HK-2 (cell line): Measurements from ENCODE around the gene FES.
A peak's percentile ranks its signal among the peaks of the same experiment; 100 is the strongest.
"Not testable (repeated sequence)": the region's sequence is repeated elsewhere in the genome, so short reads cannot be mapped to it uniquely, and the experiment has no call there.

ENCODE experiments used
- DNase-seq: peaks from one replicate; pipeline ENCODE4 v3.0.0-alpha.2; 2018; ENCODE audit not compliant: unreplicated experiment

The FES gene

GRCh38 chr15:90883976-90884718 is at the start of gene FES:
Gene FES (plus strand): TSS chr15:90884504. CDS start chr15:90885046, 542 bp downstream.
- DNase-seq: no peak

DNA sequence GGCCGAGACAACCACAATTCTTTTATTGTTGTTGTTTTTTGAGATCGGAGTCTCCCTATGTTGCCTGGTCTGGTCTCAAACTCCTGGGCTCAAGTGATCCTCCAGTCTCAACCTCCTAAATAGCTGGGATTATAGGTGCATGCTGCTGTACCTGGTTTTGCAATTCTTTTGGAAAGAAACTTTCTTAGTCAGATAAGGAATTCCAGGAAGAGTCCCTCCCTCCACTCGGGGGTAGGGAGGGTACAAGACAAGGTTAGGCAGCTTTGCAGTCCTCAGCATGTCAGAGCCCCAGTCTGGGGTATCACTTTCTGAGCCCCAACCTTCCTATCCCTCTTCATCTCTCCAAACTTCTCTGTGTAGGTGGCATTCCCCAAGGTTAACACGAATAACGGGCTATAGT is 49.7 kb upstream of the FES start:
- DNase-seq: no peak

GRCh38 chr15:90836296-90836871 is 47.9 kb upstream of the FES start:
- no peak for DNase-seq

- DNase-seq: no peak
Measured at GRCh38 chr15:90837094-90837493, 47.2 kb upstream of the FES start.

- no peak for DNase-seq
Measured at GRCh38 chr15:90838139-90838538, 46.2 kb upstream of the FES start.

GRCh38 chr15:90838544-90838943 is 45.8 kb upstream of the FES start:
- DNase-seq: no peak

- DNase-seq: no peak
Measured at GRCh38 chr15:90839187-90840071, 44.9 kb upstream of the FES start.

DNA sequence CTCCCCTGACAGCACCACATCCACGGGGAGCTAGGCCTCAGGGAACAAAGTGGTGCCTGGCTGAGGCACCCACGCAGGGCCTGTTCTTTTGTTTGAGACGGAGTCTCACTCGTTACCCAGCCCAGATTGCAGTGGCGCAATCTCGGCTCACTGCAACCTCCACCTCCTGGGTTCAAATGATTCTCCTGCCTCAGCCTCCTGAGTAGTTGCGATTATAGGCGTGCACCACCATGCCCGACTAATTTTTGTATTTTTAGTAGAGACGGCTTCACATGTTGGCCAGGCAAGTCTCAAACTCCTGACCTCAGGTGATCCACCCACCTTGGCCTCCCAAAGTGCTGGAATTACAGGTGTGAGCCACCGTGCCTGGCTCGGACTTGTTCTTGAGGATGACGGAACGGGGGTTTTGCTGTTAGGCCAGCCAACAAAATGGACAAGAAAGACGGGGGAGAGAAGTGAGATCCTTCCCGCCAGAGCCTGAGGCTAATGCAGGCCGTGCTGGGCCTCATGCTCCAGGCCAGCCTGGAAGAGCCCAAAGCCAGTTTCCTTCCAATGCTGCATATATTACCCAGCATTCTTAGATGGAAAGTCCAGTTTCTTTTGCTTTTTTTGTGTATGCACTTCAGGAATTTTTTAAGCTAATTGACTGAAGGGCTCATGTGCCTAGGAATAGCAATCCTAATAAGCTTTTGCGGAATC is 44.0 kb upstream of the FES start:
- DNase-seq: no peak

DNA sequence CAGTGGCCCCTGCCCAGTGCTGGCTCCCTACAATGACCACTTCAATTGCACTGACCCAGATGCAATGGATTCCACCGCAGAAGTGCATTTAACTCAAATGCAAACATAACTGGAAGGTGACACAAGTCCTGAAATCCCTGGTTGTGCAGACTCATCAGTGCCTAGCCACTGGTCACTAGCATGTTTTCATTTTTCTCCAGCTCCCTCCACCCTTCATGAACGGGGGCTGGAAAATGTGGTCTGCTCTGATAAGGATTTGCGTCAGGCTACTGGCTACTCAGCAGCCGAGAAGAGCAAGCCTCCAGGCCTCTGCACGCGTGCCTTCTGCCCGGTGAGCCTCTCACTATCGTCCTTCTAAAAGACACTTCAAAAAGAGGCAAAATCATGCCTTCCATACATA is 43.4 kb upstream of the FES start:
- DNase-seq: no peak

DNA sequence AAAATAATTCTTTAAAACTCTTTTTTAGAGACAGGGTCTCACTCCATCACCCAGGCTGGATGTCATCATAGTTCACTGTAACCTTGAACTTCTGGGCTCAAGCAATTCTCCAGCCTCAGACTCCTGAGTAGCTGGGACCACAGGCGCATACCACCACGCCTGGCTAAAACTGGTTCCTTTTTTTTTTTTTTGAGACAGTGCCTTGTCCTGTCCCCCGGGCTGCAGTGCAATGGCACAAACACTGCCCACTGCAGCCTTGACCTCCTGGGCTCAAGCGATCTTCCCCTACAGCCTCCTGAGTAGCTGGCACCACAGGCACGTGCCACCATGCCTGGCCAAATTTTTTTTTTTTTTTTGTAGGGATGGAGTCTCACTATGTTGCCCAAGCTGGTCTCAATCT is 39.6 kb upstream of the FES start:
- DNase-seq: no peak

DNA sequence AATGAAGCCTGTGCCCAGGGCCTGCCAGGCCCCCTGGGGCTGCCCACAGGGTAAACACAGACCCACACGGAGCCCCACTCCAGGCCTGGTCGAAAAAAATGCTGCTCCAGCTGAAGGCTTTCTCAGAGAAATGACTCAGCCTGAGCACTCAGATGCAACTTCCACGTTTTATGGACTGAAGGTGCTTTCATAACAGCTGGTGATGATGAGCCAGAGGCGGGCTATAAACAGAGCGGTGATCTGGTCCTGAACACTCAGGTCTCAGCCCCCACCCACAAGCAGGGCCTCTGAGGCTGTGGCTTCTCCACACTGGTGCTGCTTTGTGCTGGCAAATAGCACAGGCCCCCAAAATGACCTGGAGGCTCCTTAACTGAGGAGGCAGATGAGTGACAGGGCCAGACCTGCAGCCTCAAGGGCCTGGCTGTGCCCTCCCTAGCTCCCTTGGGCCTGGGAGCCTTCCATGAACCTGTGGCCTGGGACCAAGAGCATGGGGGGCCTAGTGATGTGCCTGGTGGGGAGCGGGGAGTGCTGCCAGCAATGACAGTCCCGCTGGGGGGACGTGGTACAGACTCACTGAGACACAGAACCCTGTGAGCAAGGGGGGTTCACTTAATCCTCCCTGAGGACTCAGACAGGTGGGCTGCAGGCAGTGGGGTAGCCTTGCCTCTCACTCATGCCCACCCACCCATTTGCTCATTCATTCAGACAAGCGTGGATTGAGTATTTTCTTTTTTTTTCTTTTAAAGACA is 38.9 kb upstream of the FES start:
- DNase-seq: peak; percentile 38

- not testable (repeated sequence) for DNase-seq
Measured at GRCh38 chr15:90849424-90849823, 34.9 kb upstream of the FES start.

DNA sequence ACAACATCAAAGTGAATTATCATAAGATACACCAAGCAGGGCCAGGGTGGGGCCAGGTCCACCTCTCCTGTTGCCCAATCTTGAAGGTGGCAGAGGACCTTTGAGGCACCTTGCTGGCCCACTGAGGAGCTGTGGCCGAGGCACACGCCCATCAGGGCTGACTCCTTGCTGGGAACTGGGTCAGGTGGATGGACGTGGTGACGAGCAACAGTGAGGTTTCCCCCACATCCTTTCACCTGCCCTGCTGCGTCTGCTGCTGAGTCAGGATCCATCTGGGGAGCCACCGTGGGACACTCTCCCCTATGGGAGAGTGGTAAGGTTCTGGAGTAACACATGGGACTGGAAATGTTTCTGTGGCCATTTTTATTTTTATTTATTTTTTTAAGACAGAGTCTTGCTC is 33.2 kb upstream of the FES start:
- DNase-seq: no peak

GRCh38 chr15:90851940-90852339 is 32.4 kb upstream of the FES start:
- no peak for DNase-seq

DNA sequence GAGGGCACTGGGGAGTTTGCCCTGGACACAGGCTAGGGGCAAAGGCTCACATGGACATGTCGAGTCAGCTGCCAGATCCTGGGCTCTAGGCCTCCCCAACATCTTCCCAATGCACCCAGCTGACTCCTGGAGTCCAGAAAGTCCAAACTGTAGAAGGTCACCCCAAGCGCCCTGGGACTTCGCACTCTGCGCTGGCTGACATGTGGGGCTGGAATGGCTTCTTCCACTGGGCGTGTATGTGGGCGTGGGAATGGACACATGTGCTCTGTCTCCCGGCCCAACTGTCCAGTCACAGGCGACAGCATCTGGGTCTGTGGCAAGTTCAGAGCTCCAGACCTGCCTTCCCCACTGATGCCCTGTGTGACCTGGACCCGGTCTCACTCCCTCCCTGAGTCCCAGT is 29.2 kb upstream of the FES start:
- no peak for DNase-seq

DNA sequence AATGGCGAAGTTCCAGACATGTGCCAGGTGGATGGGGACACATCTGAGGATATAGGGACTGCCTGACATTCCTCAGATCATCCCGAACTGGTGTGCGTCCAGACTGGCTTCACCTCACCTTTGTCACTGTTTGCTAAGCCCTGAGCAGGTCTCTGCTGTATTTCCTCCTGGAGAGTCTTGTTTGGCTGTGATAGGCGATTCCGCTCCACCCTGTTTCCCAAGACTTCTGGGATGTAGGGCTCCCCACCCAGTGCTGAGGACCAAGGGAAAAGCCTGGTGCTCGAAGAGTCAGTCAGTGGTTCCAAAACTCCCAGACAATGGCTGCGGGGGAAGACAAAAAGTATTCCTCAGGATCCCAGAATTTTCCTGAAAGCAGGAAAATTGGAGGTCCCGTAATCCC is 27.0 kb upstream of the FES start:
- no peak for DNase-seq

DNA sequence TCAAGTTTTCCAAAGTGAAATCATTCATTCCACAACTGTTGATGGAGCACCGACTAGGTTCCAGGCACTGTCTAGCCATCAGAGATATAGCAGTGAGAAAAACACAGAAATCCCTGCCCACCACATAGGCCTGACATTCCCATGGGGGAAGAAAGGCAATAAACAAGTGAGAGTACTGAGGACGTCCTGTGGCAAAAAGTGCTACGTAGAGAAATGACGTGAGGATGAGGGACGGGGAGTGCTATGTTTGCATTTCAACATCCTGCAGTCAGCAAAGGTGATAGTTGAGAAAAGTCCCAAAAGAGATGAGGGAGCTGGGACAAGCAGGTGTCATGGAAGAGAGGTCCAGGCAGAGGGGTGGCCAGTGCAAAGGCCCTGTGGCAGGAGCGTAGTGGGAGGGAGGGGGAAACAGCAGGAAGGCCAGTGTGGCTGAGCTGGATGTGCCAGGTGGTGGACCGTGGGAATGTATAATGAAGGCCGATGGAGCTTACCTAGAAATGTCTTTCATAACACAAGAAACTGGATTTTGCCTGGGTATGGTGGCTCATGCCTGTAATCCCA is 26.3 kb upstream of the FES start:
- DNase-seq: no peak

GRCh38 chr15:90859234-90860131 is 24.8 kb upstream of the FES start:
- no peak for DNase-seq

DNA sequence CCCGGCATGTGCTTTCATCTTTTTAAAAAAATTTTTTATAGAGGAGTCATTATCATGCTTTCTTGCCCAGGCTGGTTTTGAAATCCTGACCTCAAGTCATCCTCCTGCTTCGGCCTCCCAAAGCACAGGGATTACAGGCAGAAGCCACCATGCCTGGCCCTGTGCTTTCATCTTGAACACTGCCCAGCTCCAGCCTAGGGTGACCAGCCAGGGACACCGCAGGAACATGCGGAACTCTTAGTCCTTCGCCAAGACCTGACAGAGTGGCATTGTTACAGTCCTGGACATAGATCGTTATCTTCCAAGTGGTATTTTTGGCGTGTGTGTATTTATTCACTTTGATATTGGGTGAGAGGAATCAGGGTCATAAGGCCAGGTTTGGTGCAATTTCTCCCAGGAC is 23.9 kb upstream of the FES start:
- no peak for DNase-seq
